BLaER1 (cell line): ENCODE measurements around the gene ADAM8.
"Not testable (repeated sequence)": the region's sequence is repeated elsewhere in the genome, so short reads cannot be mapped to it uniquely, and the experiment has no call there.

Experiments used
- H3K27ac ChIP-seq: shearing (Covaris generic); formaldehyde crosslinking; 2 replicates; pipeline ENCODE4 v1.8.1; 2022
- H3K27me3 ChIP-seq: shearing (Covaris generic); formaldehyde crosslinking; 2 replicates; pipeline ENCODE4 v1.8.1; 2022
- H3K36me3 ChIP-seq: shearing (Covaris generic); formaldehyde crosslinking; 2 replicates; pipeline ENCODE4 v1.8.1; 2022
- H3K4me1 ChIP-seq: shearing (Covaris generic); formaldehyde crosslinking; 2 replicates; pipeline ENCODE4 v1.8.1; 2022
- H3K4me2 ChIP-seq: shearing (Covaris generic); formaldehyde crosslinking; 2 replicates; pipeline ENCODE4 v1.8.1; 2022
- H3K4me3 ChIP-seq: shearing (Covaris generic); formaldehyde crosslinking; 2 replicates; pipeline ENCODE4 v1.8.1; 2022
- H3K9ac ChIP-seq: shearing (Covaris generic); formaldehyde crosslinking; 2 replicates; pipeline ENCODE4 v1.8.1; 2022
- H3K9me3 ChIP-seq: shearing (Covaris generic); formaldehyde crosslinking; 2 replicates; pipeline ENCODE4 v1.8.1; 2022
- H4K20me1 ChIP-seq: shearing (Covaris generic); formaldehyde crosslinking; 2 replicates; pipeline ENCODE4 v1.8.1; 2022
- Cebpa-rat ChIP-seq: shearing (Covaris generic); IDR thresholded peaks from 2 replicates; pipeline ENCODE4 v1.8.1; 2022

Gene ADAM8

DNA sequence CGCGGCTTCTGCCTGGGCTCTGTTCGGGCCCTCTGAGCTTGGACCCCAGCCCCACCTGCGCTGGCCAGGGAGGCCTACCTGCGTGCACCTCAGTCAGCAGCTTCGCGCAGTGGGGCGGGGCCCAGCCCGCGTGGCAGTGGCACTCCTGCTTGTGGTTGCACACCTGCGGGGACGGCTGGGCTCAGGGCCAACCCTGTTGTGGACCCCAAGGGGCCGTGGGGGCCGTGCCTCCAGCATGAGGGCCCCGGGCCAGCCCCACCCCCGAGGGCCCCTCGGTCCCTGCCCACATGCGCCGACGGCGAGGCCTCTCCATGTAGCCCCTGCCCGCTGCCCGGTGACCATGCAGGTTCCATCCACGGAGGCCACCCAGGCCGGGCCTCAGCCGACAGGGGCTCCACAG lies 7.3 kb downstream of the ADAM8 start:
- no peak for TF ChIP-seq Cebpa-rat
- peaks cover 20% of the 10 kb centered on the region for H3K4me1 ChIP-seq
- H3K36me3 ChIP-seq = no peaks in the 10 kb centered on the region; the same call in 1 of the 2 replicates
- peak overlapping the region; percentile 39 for H3K4me2 ChIP-seq
- H4K20me1 ChIP-seq = no peaks in the 10 kb centered on the region; the same call in 1 of the 2 replicates
- H3K27ac ChIP-seq = 0 out of 2 replicates have a peak overlapping the region, but pooled peaks have one; percentile 2
- no peak overlapping the region for H3K9ac ChIP-seq
- no peak overlapping the region for H3K4me3 ChIP-seq
- H3K9me3 ChIP-seq = no peaks in the 10 kb centered on the region
- H3K27me3 ChIP-seq = no peaks in the 10 kb centered on the region

- Histone ChIP-seq H3K36me3 (no peaks in the 10 kb centered on the region; the same call in 1 of the 2 replicates), H3K9me3 (no peaks in the 10 kb centered on the region), H3K27me3 (peaks cover 2% of the 10 kb centered on the region), H3K4me3 (no peak overlapping the region), H4K20me1 (no peaks in the 10 kb centered on the region; the same call in 1 of the 2 replicates), H3K4me1 (peaks cover 28% of the 10 kb centered on the region), H3K27ac (no peak overlapping the region), H3K4me2 (no peak overlapping the region), H3K9ac (no peak overlapping the region)
- TF ChIP-seq Cebpa-rat = no peak
These were observed 8.1 kb downstream of the ADAM8 start for GRCh38 chr10:133268532-133268931.

- peaks cover 35% of the 10 kb centered on the region for H3K4me1 ChIP-seq
- no peak overlapping the region for H3K4me2 ChIP-seq
- H3K9me3 ChIP-seq = no peaks in the 10 kb centered on the region
- peaks cover 9% of the 10 kb centered on the region for H3K27me3 ChIP-seq
- no peak overlapping the region for H3K4me3 ChIP-seq
- H3K36me3 ChIP-seq = no peaks in the 10 kb centered on the region; the same call in 1 of the 2 replicates
- H4K20me1 ChIP-seq = no peaks in the 10 kb centered on the region; the same call in 1 of the 2 replicates
- no peak for TF ChIP-seq Cebpa-rat
- H3K9ac ChIP-seq = no peak overlapping the region
- no peak overlapping the region for H3K27ac ChIP-seq
These were observed 8.8 kb downstream of the ADAM8 start for GRCh38 chr10:133267829-133268228.

- no peak overlapping the region for H3K27ac ChIP-seq
- no peaks in the 10 kb centered on the region; the same call in none of the 2 replicates for H4K20me1 ChIP-seq
- no peaks in the 10 kb centered on the region for H3K9me3 ChIP-seq
- no peaks in the 10 kb centered on the region; the same call in 1 of the 2 replicates for H3K36me3 ChIP-seq
- H3K9ac ChIP-seq = no peak overlapping the region
- H3K4me2 ChIP-seq = no peak overlapping the region
- peaks cover 14% of the 10 kb centered on the region for H3K27me3 ChIP-seq
- TF ChIP-seq Cebpa-rat = no peak
- H3K4me1 ChIP-seq = peaks cover 41% of the 10 kb centered on the region
- H3K4me3 ChIP-seq = no peak overlapping the region
These were observed 9.4 kb downstream of the ADAM8 start for GRCh38 chr10:133267293-133267692.

DNA sequence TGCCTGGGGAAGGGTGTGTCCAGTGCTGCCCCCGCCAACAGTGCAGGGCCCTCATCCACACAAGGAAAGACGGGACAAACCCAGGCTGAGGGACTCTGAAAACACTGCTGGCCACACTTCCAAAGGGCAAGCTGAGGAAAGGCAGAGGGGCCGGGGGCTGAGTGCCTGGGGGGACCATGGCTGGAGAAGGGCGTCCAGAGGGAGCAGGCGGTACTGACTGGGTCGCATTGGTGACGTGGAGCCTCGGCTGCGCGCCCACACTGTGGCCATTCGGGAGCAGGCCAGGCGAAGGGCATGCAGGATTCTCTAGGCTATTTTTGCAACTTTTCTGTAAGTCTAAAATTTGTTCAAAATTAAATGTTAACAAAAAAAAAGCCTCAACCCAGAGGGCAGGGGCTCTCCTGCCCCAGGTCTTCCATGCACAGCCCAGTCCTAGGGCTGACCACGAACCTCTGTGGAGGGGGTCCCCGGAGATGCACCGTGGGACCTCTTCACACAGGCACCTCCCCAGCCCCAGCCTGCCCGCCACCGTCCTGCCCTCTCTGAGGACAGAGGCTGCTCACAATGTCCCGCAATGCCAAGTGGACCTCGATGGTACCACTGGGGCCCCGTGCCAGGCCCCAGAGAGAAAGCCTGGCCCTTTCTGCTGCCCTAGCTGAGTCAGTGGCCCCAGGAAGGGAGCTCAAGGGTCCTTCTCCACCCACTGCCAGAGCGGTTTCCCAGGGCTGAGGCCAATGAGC lies 10.4 kb downstream of the ADAM8 start:
- H3K27me3 ChIP-seq = peaks cover 14% of the 10 kb centered on the region
- no peaks in the 10 kb centered on the region for H3K9me3 ChIP-seq
- H3K27ac ChIP-seq = no peak overlapping the region
- H4K20me1 ChIP-seq = no peaks in the 10 kb centered on the region; the same call in none of the 2 replicates
- no peak for TF ChIP-seq Cebpa-rat
- no peak overlapping the region for H3K4me3 ChIP-seq
- H3K36me3 ChIP-seq = no peaks in the 10 kb centered on the region; the same call in 1 of the 2 replicates
- H3K4me1 ChIP-seq = peaks cover 45% of the 10 kb centered on the region
- no peak overlapping the region for H3K4me2 ChIP-seq
- H3K9ac ChIP-seq = no peak overlapping the region

GRCh38 chr10:133265052-133265451 lies 11.6 kb downstream of the ADAM8 start:
- not testable (repeated sequence) for H3K27ac ChIP-seq, H3K36me3 ChIP-seq, H3K4me2 ChIP-seq, H4K20me1 ChIP-seq, H3K9ac ChIP-seq, H3K4me3 ChIP-seq, H3K9me3 ChIP-seq
- H3K4me1 ChIP-seq = peaks cover 53% of the 10 kb centered on the region
- peaks cover 14% of the 10 kb centered on the region for H3K27me3 ChIP-seq

DNA sequence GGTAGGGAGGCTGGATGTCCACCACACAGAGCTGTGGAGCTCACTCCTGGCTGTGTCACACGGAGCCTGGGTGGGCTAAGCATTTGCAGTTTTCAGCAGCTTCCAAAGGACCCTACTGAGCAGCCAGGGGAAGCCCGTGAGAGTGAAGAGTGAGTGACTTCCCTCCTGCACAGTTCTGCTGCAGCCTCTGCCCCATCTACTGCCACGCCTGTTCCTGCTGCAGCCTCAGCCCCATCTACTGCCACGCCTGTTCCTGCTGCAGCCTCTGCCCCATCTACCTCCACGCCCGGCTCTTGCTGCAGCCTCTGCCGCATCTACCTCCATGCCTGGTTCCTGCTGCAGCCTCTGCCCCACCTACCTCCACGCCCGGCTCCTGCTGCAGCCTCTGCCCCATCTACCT lies 12.2 kb downstream of the ADAM8 start:
- no peak overlapping the region for H3K9ac ChIP-seq
- TF ChIP-seq Cebpa-rat = no peak
- H3K4me2 ChIP-seq = peak overlapping the region; percentile 18
- no peak overlapping the region for H3K27ac ChIP-seq
- peaks cover 14% of the 10 kb centered on the region for H4K20me1 ChIP-seq
- H3K4me3 ChIP-seq = no peak overlapping the region
- H3K9me3 ChIP-seq = no peaks in the 10 kb centered on the region
- H3K36me3 ChIP-seq = no peaks in the 10 kb centered on the region
- H3K4me1 ChIP-seq = peaks cover 53% of the 10 kb centered on the region
- H3K27me3 ChIP-seq = peaks cover 14% of the 10 kb centered on the region

- Histone ChIP-seq H3K4me1 (peaks cover 50% of the 10 kb centered on the region), H3K27me3 (peaks cover 14% of the 10 kb centered on the region), H3K9ac (no peak overlapping the region), H3K36me3 (no peaks in the 10 kb centered on the region), H3K27ac (no peak overlapping the region), H3K4me3 (no peak overlapping the region), H3K4me2 (peak overlapping the region; percentile 86), H4K20me1 (peaks cover 17% of the 10 kb centered on the region), H3K9me3 (no peaks in the 10 kb centered on the region)
- TF ChIP-seq Cebpa-rat = no peak
These were observed 13.0 kb downstream of the ADAM8 start for GRCh38 chr10:133263674-133264073.

- H3K9ac ChIP-seq = no peak overlapping the region
- H3K4me2 ChIP-seq = peak overlapping the region; percentile 86
- H3K27ac ChIP-seq = no peak overlapping the region
- peaks cover 14% of the 10 kb centered on the region for H3K27me3 ChIP-seq
- H3K4me3 ChIP-seq = peak overlapping the region; percentile 54; the same call in 1 of the 2 replicates
- peaks cover 60% of the 10 kb centered on the region for H3K4me1 ChIP-seq
- no peak for TF ChIP-seq Cebpa-rat
- H3K9me3 ChIP-seq = no peaks in the 10 kb centered on the region
- peaks cover 27% of the 10 kb centered on the region for H4K20me1 ChIP-seq
- no peaks in the 10 kb centered on the region for H3K36me3 ChIP-seq
These were observed 14.0 kb downstream of the ADAM8 start for GRCh38 chr10:133262696-133263095.

DNA sequence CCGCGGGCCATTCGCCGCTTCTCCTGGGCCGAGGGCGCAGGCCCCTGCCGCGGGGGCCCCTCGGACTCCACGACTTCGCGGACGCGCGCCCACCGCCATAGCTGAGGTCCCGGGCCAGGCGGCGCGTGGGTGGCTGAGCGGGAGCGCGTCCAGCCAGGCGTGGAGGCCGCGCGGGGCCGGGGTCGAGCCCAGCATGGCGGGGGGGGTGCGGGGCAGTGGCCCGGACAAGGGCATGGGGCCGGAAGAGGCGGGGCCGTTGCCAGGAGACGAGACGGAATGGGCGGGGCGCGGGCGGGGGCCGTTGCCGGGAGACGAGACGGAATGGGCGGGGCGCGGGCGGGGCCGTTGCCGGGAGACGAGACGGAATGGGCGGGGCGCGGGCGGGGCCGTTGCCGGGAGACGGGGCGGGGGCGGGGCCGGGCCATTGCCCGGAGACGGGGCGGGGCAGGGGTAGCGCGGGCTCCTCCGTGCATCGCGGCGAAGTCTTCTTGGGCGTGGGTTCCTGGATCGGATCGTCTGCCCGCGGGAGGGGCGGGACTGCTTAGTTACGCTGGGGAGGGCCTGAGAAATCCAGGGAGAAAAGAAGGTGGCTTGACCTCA lies 14.8 kb downstream of the ADAM8 start:
- no peak for TF ChIP-seq Cebpa-rat
- peak overlapping the region; percentile 79 for H3K9ac ChIP-seq
- peaks cover 69% of the 10 kb centered on the region for H3K4me1 ChIP-seq
- H3K36me3 ChIP-seq = no peaks in the 10 kb centered on the region
- no peaks in the 10 kb centered on the region for H3K9me3 ChIP-seq
- H3K4me2 ChIP-seq = peak overlapping the region; percentile 98
- peaks cover 31% of the 10 kb centered on the region for H4K20me1 ChIP-seq
- peaks cover 14% of the 10 kb centered on the region for H3K27me3 ChIP-seq
- peak overlapping the region; percentile 70 for H3K4me3 ChIP-seq
- peak overlapping the region; percentile 85 for H3K27ac ChIP-seq
